Cerebellar nuclear complex (tissue), 1 donor: ENCODE measurements around the gene RAD51B.

Experiments used
- DNase-seq, 2 experiments: peaks; one replicate each; lab custom pipeline; 2025; lab: John Stamatoyannopoulos, UW

RAD51B gene

GRCh38 chr14:68770553-68771286, 951.1 kb downstream of the RAD51B start:
- no peak for DNase-seq

DNA sequence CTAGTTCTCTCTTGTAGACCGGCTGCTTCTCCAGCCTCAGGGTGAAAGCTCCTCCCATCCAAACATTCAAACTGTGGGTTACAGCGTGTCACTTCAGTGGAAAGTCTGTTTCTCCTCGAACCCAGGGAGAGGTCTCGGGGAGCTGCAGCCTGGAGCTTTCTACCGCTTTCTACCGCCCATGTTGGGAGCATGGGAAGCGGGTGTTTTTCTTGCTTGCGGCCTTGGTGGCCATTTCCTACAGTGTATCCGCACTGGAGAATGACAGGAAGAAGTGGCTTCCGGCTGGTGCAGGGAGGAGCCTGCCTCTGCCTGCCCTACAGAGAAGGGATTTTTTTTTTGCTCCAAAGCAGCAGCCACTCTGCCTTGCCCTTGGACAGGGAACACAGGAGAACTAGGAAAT, 952.1 kb downstream of the RAD51B start:
- no peak for DNase-seq

- DNase-seq = no peak
Measured at GRCh38 chr14:68772761-68773381, 953.3 kb downstream of the RAD51B start.

- DNase-seq = no peak
Measured at GRCh38 chr14:68774771-68775613, 955.4 kb downstream of the RAD51B start.

GRCh38 chr14:68775614-68776126, 956.1 kb downstream of the RAD51B start:
- DNase-seq = no peak

- no peak for DNase-seq
Measured at GRCh38 chr14:68777644-68778043, 958.1 kb downstream of the RAD51B start.
